GM08714 (cell line): ENCODE results near the gene WDR89.

ENCODE experiments used
- H3K4me3 ChIP-seq: fragments of 200-500 bp; sonication (Bioruptor generic); 2 replicates; pipeline ENCODE4 v1.5.1; 2014; ENCODE audit warnings: mild to moderate bottlenecking, low read length, inconsistent platforms
- ZNF274 ChIP-seq: IDR thresholded peaks from 2 replicates; pipeline ENCODE4 v1.6.1; 2012; ENCODE audit warnings: mild to moderate bottlenecking, low read depth, low read length

The WDR89 gene, protein sequence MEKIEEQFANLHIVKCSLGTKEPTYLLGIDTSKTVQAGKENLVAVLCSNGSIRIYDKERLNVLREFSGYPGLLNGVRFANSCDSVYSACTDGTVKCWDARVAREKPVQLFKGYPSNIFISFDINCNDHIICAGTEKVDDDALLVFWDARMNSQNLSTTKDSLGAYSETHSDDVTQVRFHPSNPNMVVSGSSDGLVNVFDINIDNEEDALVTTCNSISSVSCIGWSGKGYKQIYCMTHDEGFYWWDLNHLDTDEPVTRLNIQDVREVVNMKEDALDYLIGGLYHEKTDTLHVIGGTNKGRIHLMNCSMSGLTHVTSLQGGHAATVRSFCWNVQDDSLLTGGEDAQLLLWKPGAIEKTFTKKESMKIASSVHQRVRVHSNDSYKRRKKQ

DNA sequence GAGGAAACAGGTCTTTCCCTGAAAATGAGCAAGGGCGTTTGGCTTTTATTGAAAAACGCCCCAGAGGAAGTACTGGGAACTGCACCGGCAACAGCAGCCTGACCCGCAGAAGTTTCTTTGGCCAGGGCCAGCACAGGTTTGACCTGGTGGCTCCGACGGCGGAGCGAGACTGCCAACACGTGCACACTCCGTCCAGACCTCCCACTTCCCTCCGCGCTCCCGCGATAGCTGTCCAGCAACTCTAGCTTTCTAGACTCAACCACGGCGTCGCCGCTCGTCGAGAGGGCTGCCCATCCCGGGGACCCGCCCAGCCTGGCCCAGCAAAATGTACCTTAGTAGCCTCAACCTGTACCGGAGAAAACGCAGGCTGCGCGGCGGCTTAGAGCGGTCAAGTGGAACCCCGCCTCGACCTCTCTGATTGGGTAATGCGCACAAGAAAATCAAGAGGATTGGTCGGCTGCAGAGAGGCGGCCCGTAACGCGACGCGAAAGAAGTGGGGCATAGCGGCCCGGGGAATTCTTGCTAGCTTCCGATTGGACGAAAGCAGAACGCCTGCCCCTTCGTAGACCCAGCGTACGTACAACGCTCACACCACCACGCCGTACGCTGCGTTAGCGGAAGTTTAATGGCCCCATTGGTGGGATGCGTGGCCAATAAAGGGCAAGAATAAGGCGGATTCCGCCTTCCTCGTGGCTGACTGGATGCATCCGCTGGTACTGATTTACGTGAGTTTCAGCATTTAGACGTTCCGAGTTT lies at the start of gene WDR89:
Gene WDR89, minus strand, starts transcription at position 399 of the 756 bp plus-strand sequence. CDS start 41,929 bp downstream, outside the sequence.
- H3K4me3 ChIP-seq, result peak within 1 kb of the TSS; percentile 73
- TF ChIP-seq ZNF274, result no peak

DNA sequence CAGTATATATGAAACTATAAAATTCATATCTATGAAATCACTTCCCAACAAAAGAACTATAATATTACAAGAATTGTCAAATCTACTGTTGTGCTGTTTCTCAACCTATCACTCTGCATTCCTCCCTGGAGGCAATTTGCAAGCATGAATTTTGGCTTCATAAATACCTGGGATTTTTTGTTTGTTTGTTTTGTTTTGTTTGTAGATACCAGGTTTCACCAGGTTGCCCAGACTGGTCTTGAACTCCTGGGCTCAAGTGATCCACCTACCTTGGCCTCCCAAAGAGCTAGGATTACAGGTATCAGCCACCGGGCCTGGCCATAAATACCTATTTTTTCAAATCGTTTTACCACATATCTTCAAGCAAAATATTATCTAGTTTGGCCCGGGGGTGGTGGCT lies 47.5 kb upstream of the WDR89 start:
- TF ChIP-seq ZNF274, result no peak
- H3K4me3 ChIP-seq, result no peak overlapping the region

DNA sequence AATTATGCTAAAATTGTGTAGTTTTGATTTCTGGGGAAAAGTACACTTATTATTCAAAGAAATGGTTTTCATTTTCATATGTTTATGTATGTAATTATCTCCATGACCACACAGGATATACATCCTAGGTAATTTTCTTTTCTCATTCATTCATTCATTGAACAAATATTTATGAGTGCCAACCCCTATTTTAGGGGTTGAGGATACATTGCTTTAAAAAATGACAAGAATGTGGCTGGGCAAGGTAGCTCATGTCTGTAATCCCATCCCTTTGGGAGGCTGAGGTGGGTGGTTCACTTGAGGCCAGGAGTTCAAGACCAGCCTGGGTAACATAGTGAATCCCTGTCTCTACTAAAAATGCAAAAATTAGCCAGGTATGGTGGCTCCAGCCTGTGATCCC lies 45.3 kb upstream of the WDR89 start:
- no peak overlapping the region for H3K4me3 ChIP-seq
- no peak for TF ChIP-seq ZNF274

DNA sequence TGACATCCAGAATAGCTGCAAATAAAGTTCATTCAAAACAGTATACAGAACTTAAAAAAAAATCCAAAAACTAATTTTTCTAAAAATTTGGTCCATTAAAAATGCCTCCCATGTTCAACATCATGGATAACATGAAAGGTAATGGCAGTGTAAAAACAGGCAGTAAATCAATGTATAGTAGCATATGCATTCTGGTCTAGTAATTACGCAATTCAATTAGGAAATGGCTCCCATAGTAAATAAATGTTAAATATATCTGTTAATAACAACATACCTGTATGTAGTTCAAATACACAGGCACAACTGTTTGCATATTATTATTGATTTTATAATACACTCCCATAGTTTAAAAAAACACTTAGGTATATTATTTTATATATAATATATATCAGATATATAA lies 43.7 kb upstream of the WDR89 start:
- no peak for TF ChIP-seq ZNF274
- no peak overlapping the region for H3K4me3 ChIP-seq

DNA sequence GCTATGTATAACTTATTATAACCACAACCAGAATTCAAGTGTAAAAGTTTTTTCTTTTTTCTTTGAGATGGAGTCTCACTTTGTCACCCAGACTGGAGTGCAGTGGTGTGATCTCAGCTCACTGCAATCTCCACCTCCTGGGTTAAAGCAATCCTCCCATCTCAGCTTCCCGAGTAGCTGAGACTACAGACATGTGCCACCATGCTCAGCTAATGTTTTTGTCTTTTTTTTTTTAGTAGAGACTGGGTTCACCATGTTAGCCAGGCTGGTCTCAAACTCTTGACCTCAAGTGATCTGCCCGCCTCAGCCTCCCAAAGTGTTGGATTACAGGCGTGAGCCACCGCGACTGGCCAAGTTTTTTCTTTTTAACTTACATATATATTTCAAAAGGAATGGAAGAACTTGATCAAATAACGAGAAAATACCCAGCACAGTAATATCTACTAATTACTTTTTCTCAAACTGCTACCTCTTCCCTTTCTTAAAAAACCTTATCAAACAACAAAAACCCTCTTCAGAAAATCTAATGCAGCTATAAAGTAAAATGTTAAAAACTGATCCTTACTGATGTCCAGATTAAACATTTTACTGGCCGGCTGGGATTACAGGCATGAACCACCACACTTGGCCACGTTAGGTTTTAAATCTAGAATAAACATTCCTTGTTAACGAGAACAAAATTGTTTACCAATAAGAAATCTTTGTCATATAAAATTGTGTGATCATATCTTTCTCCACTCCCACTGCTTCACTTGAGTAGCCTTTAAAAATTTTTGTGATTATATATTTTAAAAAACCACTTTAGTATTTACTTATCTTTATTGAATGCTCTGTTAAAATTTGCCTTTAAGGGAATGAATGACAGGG lies 41.3 kb upstream of the WDR89 start:
- no peak for TF ChIP-seq ZNF274
- H3K4me3 ChIP-seq, result no peak overlapping the region

DNA sequence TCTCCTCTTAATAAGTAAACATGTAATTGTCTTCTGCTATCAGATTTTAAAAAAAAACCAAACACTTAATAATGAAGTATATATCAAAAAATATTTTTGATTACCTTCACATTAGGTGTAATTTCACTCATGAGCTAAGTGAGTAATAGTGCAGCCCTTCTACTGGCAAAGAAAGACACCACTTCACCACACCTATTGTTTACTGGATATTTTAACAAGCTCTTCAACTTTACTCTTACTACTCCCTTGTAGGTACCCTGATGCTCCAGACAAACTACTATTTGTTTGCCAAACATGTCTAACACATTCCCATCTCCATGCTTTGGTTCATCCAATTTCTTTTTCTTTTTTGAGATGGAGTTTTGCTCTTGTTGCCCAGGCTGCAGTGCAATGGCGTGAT lies 36.9 kb upstream of the WDR89 start:
- H3K4me3 ChIP-seq, result no peak overlapping the region
- no peak for TF ChIP-seq ZNF274

DNA sequence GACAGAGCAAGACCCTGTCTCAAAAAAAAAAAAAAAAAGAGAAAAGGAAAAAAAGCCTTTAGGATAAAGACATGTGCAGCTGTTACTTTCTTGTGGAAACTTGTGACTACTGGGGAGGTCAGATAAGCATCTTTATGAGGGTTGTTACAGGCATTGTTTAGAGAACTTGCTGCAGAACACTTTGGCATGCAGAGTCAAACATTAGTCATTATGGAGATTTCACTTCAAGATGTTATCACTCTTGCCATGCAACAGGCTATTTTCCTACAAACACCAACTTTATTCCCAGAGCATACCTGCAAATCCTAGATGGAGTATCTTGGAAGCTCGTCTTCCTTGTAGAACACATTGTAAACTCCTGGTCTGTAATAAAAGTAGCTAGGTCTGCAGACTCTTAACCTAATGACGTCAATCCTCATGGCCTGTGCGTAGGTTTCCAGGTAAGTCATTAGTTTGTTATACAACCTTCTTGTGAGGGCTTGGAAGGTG lies 36.3 kb upstream of the WDR89 start:
- TF ChIP-seq ZNF274, result no peak
- no peak overlapping the region for H3K4me3 ChIP-seq

DNA sequence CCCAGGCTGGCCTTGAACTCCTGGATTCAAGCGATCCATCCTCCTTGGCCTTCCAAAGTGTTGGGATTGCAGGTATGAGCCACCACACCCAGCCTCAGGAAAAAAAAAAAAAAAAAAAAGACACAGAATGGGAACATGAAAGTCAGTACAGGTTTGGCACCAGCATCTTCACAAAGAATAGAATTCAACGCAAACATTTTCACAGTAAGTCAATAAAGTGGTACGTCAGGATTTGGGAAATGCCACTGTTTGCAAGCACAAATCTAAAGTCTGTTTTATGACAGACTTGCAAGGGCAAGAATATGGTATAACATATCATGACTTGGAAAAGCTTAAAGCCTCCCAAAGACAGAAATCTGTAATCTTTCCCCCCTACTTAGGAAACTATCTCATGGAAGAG lies 34.9 kb upstream of the WDR89 start:
- no peak for TF ChIP-seq ZNF274
- no peak overlapping the region for H3K4me3 ChIP-seq

DNA sequence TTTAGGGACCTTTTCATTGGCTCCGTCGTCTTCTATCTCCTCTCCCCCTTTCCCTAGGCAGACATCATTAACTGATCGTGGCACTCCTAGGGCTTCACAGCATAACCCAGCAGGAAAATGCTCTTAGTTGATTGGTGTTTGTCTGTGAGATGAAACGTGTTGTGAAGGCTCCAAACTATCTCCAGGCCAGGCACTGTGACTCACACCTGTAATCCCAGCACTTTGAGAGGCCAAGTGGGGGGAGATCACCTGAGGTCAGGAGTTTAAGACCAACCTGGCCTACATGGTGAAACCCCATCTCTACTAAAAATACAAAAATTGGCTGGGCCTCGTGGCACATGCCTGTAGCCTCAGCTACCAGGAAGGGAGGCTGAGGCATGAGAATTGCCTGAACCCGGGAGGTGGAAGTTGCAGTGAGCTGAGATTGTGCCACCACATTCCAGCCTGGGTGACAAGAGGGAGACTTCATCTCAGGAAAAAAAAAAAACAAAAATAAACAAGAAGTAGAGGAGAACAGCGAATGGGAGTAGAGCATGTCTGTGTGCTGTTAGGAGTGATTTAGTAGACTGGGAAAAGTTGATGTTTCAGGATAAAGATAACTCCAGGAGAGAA lies 32.3 kb upstream of the WDR89 start:
- TF ChIP-seq ZNF274, result no peak
- H3K4me3 ChIP-seq, result no peak overlapping the region

DNA sequence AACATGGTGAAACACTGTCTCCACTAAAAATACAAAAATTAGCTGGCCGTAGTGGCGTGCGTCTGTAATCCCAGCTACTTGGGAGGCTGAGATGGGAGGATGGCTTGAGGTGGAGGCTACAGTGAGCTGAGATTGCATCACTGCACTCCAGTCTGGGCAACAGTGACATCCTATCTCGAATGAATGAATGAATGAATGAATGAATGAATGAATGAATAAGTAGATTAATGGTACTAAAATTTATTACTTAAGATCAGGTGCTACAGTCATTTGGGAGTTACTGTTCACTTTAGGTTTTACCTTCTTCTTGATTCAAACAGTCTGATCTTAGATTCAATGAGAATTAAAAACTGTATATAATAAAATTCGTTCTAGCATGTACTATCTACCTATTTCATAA lies 31.6 kb upstream of the WDR89 start:
- TF ChIP-seq ZNF274, result no peak
- H3K4me3 ChIP-seq, result peak overlapping the region; percentile 6; the same call in 1 of the 2 replicates

DNA sequence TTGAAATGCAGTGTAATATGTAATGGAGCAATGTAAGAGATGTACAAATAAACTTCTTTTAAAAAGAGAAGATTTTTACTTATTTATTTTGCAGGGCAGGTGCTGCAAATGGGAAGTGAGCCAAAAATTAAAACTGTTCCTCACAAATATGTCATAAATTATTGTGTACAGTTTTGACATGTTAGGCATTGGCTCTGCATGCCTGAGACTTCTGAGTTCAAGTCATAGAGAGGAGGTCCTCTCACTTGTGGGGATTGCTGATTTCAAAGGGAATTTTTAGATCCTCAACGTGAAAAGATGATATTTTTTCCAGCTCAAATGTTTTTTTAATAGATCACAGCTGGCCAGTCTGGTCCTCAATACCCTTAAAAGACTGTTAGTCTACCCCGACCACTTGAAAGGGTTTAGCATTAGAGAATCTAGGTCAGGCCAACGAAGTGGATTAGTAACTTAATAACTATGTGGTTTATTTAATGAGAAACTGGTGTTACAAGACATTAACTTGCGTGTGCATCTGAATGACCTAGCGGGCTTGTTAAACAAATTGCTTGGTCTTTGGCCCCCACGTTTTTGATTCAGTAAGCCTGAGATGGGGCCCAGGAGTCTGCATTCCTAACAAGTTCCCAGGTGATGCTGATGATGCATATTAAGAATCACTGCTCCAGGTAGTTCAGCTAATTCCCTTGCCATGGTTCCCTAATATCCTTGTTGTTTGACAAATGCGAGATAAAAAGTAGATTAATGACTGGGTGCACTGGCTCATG lies 30.9 kb upstream of the WDR89 start:
- no peak for TF ChIP-seq ZNF274
- peak overlapping the region; percentile 39; the same call in 1 of the 2 replicates for H3K4me3 ChIP-seq

DNA sequence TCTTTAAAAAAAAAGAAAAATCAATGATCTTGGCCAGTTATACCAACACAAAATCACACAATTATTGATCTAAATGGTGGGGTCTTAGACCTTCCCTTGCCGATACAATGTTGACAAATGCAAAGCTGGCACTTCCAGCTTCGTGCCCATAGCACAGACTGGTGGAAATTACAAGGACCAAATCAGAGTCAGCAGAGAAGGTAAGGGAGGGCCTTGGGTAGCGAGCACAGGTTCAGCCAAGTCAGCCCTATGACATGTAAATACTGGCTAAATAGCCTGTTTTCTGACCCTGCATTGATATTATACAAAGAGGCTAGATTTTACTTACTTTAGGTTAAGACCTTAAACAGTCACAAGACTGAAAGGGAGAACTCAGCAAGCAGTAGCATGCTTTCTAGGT lies 30.3 kb upstream of the WDR89 start:
- no peak for TF ChIP-seq ZNF274
- H3K4me3 ChIP-seq, result no peak overlapping the region; the same call in 1 of the 2 replicates

DNA sequence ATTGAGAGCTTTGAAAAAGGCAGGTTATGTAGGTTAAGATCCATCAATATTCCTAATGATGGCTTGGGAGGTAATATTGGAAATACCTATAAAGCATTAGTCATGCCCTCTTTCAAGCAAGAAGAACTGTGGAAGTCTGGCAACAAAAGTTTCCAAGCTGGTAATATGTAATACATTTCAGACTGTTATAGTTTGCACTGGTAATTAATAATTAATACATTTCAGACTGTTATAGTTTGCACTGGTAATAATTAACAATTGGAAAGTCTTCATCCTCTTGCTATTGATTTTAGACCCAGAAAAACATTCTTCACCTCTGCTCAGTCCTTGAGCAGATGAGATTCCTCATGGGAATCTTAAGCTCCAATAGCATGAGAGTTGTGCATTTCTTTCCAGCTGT lies 29.0 kb upstream of the WDR89 start:
- peak overlapping the region; percentile 42; the same call in 1 of the 2 replicates for H3K4me3 ChIP-seq
- TF ChIP-seq ZNF274, result no peak
